DMS 273 treated with DMSO at 0.1 percent for 48 hours (cell line): ENCODE data around the gene KLHL21.

ENCODE experiments used
- DNase-seq: peaks from one replicate; lab custom pipeline; 2025; lab: John Stamatoyannopoulos, UW

The KLHL21 gene

DNA sequence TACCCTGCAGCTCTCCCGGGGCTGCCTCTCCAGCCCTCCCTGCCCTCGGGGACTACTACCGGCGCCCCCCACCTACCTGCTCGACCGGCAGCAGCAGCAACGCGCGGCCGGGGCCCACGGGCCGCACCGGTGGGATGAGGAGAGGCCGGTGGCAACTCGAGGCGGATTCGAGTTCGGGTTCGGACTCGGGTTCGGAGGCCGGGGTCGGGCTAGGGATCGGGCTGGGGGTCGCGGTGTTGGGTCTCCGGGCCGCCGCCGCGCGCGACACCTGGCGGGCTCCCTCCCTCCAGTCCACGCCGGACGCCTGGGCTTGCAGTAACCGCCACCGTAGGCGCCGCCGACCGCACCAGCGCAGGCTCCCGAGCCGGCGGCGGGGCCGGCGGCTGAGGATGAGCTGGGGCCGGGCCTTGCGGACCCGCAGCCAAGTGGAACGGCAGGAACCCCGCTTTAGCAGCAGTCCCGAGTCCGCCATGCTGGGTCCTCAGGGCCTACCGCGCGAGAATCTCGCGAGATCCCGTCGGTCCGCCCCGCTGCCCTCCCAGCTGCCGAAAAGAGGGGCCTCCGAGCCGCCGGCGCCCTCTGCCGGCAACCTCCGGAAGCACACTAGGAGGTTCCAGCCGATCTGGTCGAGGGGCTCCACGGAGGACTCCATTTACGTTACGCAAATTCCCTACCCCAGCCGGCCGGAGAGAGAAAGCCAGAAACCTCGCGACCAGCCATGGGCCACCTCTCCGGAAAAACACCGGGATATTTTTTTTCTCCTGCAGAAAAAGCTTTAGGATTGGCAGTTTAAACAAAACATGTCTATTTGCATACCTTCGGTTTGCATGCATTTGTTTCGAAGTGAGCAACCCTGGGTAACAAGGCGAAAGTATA, 48.4 kb downstream of the KLHL21 start, which contains the start of gene NOL9:
Gene NOL9, minus strand, starts transcription at position 483 of the 876 bp plus-strand sequence. Its CDS starts 11 bp downstream, at position 472.
- DNase-seq: peak; percentile 78

- no peak for DNase-seq
Observed at GRCh38 chr1:6547301-6547700, 55.4 kb downstream of the KLHL21 start.

DNA sequence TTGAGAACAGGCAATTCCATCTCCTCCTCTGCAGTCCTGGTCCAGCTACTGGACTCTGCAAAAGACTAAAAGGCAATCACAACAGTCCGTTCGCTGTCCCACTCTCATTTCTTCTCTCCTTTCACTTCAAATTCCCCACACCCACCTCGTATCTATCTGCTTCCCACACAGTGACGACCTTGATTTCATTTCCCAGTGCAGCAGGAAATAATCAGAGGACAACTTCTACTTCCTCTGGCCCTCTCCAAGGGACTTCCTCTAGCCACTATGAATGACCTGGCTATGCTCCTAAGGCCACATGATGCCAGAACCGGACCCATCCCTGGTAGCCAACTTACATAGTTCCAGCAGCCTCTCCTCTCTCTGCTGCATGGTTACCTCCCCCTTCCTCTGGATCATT, 56.3 kb downstream of the KLHL21 start:
- DNase-seq: no peak

GRCh38 chr1:6545276-6546112, 57.2 kb downstream of the KLHL21 start:
- no peak for DNase-seq

DNA sequence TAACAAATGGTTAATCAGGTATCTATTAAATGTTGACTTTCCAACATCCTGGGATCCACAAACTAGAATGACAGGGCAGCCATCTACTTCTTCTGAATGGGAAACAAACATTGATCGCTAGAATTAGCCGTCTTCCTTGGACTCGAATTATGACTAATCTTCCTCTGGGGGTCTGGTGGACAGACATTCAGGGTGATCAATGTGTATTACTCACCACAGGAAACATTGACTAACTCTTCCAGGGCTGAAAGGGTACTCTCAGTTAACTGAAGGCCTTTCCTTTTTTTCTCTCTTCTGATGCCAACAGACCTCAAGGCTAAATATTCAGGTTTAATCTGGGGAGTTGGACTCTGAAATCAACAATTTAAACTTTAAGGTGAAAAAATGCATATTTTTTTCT, 57.8 kb downstream of the KLHL21 start:
- no peak for DNase-seq
